GM12878 (cell line): ENCODE results near the gene VWA3A. TPM values are rescaled to one million over a fixed set of nuclear protein-coding genes. Genes with fewer than 3 reads are reported as not detected.

Source experiments
- BCL11A ChIP-seq: IDR thresholded peaks from 2 replicates; pipeline ENCODE4 v1.6.1; 2011; ENCODE audit warnings: low read depth, low read length
- BRCA1 ChIP-seq: IDR thresholded peaks from 2 replicates; pipeline ENCODE4 v1.6.1; 2011; ENCODE audit warnings: low read depth, low read length, improper control_type of control experiment
- CHD2 ChIP-seq: IDR thresholded peaks from 2 replicates; pipeline ENCODE4 v1.6.1; 2011; ENCODE audit warnings: low read depth, low read length, improper control_type of control experiment, borderline replicate concordance
- CREM ChIP-seq: IDR thresholded peaks from 2 replicates; pipeline ENCODE4 v1.6.1; 2014; ENCODE audit warnings: antibody characterized with exemption, low read depth
- E2F8 ChIP-seq: fragments of 450-650 bp; IDR thresholded peaks from 2 replicates; pipeline ENCODE4 v1.6.1; 2018; ENCODE audit warnings: mild to moderate bottlenecking, low read depth, moderate library complexity; ENCODE audit not compliant: partially characterized antibody
- E4F1 ChIP-seq: fragments of 450-650 bp; IDR thresholded peaks from 2 replicates; pipeline ENCODE4 v1.6.1; 2018; ENCODE audit warnings: borderline replicate concordance, mild to moderate bottlenecking; ENCODE audit not compliant: partially characterized antibody
- ESRRA ChIP-seq: IDR thresholded peaks from 2 replicates; pipeline ENCODE4 v1.6.1; 2012; ENCODE audit warnings: mild to moderate bottlenecking, low read length, improper control_type of control experiment
- MEF2B ChIP-seq: fragments of 450-650 bp; IDR thresholded peaks from 2 replicates; pipeline ENCODE4 v1.6.1; 2018; ENCODE audit warnings: mild to moderate bottlenecking, moderate library complexity; ENCODE audit not compliant: partially characterized antibody, poor library complexity, severe bottlenecking
- NR2C2 ChIP-seq: IDR thresholded peaks from 2 replicates; pipeline ENCODE4 v1.6.1; 2011; ENCODE audit warnings: borderline replicate concordance, low read depth; ENCODE audit not compliant: control insufficient read depth, insufficient read length
- POLR2A ChIP-seq: IDR thresholded peaks from 2 replicates; pipeline ENCODE4 v1.6.1; 2011; ENCODE audit warnings: low read depth, mild to moderate bottlenecking, low read length
- SMARCA5 ChIP-seq: fragments of 450-650 bp; IDR thresholded peaks from 2 replicates; pipeline ENCODE4 v1.6.1; 2017; ENCODE audit warnings: mild to moderate bottlenecking
- SREBF2 ChIP-seq: IDR thresholded peaks from 2 replicates; pipeline ENCODE4 v1.6.1; 2012; ENCODE audit warnings: mild to moderate bottlenecking, low read length
- ZBTB33 ChIP-seq: fragments of 450-650 bp; IDR thresholded peaks from 2 replicates; pipeline ENCODE4 v1.6.1; 2017; ENCODE audit warnings: mild to moderate bottlenecking
- ZZZ3 ChIP-seq: IDR thresholded peaks from 2 replicates; pipeline ENCODE4 v1.6.1; 2011; ENCODE audit warnings: low read depth; ENCODE audit not compliant: control insufficient read depth, insufficient read length
- polyA plus RNA-seq, 11 experiments: library from polyadenylated mRNA; depleted of rRNA in 4 of 11; unstranded in 6 of 11; stranded (reverse) in 5 of 11; fragments of >200 nt; fragmentation: Nextera tagmentation in 4 of 11; fragmentation: Illumina TruSeq in 1 of 11; extraction: Ambion mirVana in 4 of 11; extraction: Trizol in 1 of 11; gene quantifications; 1 replicate in 1 of 11; 2 replicates in 10 of 11; pipeline versions ENCODE4 v1.2.1 to v1.2.3, GENCODE V29; 2011 to 2016; ENCODE audit warnings: inconsistent platforms in 2 of 11, missing spikeins in 2 of 11, low read depth in 1 of 11
- total RNA-seq, 4 experiments: library from RNA; depleted of rRNA in 3 of 4; stranded (reverse); fragments of >200 nt in 3 of 4; fragmentation: Illumina TruSeq in 1 of 4; extraction: Trizol in 1 of 4; gene quantifications; 2 replicates each; pipeline versions ENCODE4 v1.2.1 to v1.2.3, GENCODE V29; 2013 to 2021

The VWA3A gene
- total and polyA plus RNA-seq, 10 of the 15 experiments (the other 5 are each of a cell fraction or from before 2014, with no cell fraction given), result 0.01 TPM; not detected in 9

- TF ChIP-seq E2F8 (no peak), ZZZ3 (no peak), CHD2 (no peak), SREBF2 (no peak), ZBTB33 (no peak), BCL11A (no peak), CREM (no peak), SMARCA5 (no peak), E4F1 (no peak), ESRRA (no peak), MEF2B (no peak), NR2C2 (no peak), POLR2A (no peak), BRCA1 (no peak)
Measured at GRCh38 chr16:22054847-22055590, 37.3 kb upstream of the VWA3A start (continued).
